ENCODE measurements around the gene ZNF580.

ZNF580 gene

DNA sequence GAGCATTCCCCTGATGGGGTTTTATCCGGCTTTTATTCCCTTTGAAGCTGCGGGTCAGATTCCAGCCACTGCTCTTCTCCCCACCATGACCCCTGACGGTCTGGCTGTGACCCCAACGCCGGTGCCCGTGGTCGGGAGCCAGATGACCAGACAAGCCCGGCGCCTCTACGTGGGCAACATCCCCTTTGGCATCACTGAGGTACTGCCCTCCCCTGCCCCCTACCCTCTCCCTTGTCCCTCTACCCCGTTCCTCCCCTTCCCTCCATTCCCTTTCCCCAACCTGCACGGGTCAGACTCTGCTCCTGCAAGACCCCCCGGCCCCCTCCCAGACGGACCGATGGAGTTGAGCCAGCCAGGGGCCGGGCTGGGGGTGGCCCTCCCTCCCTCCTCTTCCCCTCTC, 20.2 kb downstream of the ZNF580 start:
- H3K36me3 Mint-ChIP-seq = peaks cover 32% of the 10 kb centered on the region

DNA sequence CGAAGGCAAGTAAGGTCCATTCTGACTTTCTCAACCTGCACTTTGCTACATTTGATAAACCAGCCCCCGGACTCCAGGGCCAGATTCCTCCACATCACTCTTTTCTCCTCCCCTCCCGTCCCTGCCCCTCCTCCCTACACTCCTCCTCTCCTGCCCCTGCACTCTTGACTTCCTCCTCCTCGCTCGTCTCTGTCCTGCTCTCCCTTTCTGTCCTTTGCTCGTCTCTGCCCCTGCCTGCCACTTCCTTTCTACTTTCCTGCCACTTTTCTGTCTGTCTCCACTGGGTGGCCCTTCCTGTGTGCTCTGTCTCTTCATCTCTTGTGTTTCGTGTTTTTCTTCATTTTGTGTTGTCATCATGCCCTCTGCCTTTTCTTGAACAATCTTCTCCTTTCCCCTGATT, 21.0 kb downstream of the ZNF580 start:
- Mint-ChIP-seq H3K4me3 (peak overlapping the region; percentile 2), H3K27me3 (no peaks in the 10 kb centered on the region), H3K27ac (peak overlapping the region; percentile 18), H3K36me3 (peaks cover 32% of the 10 kb centered on the region), H3K9me3 (no peaks in the 10 kb centered on the region), H3K4me1 (peaks cover 40% of the 10 kb centered on the region)
- no peak for ATAC-seq (ENCODE audit: low read depth)
- no peak for DNase-seq (ENCODE audit: low spot score in 2 of 2)

More for the DNA sequence above, 20.2 kb downstream of the ZNF580 start:
- Mint-ChIP-seq H3K9me3 (no peaks in the 10 kb centered on the region), H3K4me1 (peaks cover 40% of the 10 kb centered on the region), H3K27ac (peak overlapping the region; percentile 88), H3K27me3 (no peaks in the 10 kb centered on the region), H3K4me3 (no peak overlapping the region)
- ATAC-seq (ENCODE audit: low read depth) = no peak
- DNase-seq (ENCODE audit: low spot score in 2 of 2) = no peak

DNA sequence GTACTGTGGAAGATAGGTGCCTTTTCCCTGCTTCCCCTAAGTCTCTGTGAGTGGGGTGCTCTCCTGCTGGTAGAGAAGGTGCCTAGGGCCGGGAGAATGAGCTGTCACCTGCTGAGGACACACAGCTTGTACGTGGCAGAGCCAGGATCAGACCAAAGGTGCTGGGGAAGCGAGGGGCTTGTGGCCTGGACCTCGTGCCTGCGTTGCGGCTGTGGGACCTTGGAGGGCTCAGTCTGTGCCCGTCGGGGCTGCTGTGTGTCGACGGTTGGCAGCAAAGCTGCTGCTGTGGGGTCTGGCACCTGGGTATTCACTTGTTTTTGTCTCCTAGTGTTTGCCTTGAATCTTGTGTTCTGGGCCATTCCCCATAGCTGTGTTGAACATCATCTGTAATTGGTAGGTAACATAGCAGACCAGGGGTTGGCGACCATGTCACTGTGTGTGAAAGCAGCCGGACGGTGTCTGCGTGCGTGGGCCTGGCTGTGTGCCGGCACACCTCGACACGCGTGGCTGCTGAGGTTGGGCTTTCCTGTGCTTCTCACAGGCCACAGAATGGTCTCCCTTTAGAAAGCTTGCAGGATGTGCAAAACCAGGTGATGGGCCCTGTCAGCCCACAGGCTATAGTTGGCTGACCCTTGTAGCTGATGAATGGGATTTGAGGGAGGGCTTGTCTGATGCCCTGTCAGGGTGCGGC, 23.2 kb downstream of the ZNF580 start:
- Mint-ChIP-seq H3K4me1 (peaks cover 28% of the 10 kb centered on the region), H3K4me3 (no peak overlapping the region), H3K27ac (no peak overlapping the region), H3K27me3 (no peaks in the 10 kb centered on the region), H3K9me3 (no peaks in the 10 kb centered on the region), H3K36me3 (peaks cover 32% of the 10 kb centered on the region)
- DNase-seq (ENCODE audit: low spot score in 2 of 2) (no peak), ATAC-seq (ENCODE audit: low read depth) (no peak)

DNA sequence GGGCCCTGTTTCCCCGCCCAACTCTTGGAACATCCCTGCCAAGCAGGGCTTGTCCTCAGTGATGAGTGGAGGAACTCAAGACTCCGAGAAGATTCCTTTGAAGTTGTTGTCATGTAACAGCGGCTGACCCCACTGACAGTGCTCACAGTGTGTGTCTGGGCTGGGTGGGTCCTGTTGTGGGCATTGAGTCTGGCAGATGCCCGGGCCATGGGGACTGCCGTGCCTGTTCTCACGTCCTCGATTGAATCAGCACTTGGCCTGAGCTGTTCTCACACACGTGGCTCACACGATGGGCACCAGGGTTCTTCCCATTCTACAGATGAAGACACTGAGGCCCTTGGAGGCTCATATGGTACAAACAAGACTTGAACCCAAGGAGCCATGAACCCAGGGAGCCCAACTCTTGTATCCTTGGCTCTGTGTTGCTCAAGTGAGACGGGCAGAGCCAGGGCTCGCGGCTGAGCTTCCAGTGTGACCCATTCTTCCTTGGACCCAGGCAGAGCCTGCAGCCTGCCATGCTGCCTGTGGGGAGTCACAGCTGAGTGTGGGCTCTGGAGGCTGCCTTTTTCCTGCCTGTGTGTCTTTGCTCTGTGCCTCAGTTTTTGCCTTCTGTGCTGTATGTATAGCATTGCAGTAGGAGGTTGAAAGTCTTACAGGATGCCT, 25.7 kb downstream of the ZNF580 start:
- Mint-ChIP-seq H3K27me3 (no peaks in the 10 kb centered on the region), H3K27ac (no peak overlapping the region), H3K9me3 (no peaks in the 10 kb centered on the region), H3K4me1 (peaks cover 34% of the 10 kb centered on the region), H3K36me3 (peaks cover 27% of the 10 kb centered on the region), H3K4me3 (no peak overlapping the region)
- no peak for DNase-seq (ENCODE audit: low spot score in 2 of 2)
- ATAC-seq (ENCODE audit: low read depth) = no peak

DNA sequence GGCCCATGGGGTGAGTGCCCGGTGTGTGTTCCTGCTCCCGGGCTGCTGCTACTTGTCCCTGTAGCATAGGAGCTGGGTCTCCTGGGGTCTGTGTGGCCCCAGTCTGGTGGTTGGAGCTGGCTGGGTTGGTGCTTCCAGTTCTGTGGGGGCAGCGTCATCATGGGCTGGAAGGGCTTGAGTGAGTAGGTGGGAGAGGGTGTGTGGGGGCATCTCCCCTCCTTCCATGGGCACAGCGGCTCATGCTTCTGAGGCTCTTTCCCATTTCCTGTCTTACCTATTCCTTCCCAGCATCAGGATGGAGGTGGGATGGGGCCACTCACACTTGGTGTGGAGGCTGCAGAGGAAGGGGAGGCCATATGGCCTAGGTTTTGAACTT, 26.2 kb downstream of the ZNF580 start:
- no peaks in the 10 kb centered on the region for H3K9me3 Mint-ChIP-seq
- H3K27ac Mint-ChIP-seq = no peak overlapping the region
- peaks cover 33% of the 10 kb centered on the region for H3K4me1 Mint-ChIP-seq
- ATAC-seq (ENCODE audit: low read depth) (no peak), DNase-seq (ENCODE audit: low spot score in 2 of 2) (no peak)
- H3K4me3 Mint-ChIP-seq = no peak overlapping the region
- peaks cover 25% of the 10 kb centered on the region for H3K36me3 Mint-ChIP-seq
- no peaks in the 10 kb centered on the region for H3K27me3 Mint-ChIP-seq

DNA sequence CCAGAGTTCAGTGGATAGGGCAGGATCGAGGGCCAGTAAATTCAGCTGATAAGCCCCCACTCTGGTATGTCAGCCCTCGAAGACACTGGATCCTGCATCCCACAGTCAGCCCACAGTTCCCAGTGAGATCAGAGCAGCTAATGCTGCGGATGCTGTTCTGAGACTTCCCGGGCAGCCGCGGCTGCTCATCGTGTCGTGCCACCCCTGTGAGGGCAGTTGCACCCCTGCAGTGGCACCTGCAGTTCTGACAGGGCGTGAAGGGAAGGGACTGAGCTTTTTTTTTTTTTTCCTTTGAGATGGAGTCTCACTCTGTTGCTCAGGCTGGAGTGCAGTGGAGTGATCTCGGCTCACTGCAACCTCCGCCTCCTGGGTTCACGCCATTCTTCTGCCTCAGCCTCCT, 26.7 kb downstream of the ZNF580 start:
- Mint-ChIP-seq H3K4me1 (peaks cover 31% of the 10 kb centered on the region), H3K27me3 (no peaks in the 10 kb centered on the region), H3K36me3 (peaks cover 21% of the 10 kb centered on the region), H3K4me3 (no peak overlapping the region), H3K27ac (no peak overlapping the region), H3K9me3 (no peaks in the 10 kb centered on the region)
- ATAC-seq (ENCODE audit: low read depth) (no peak), DNase-seq (ENCODE audit: low spot score in 2 of 2) (no peak)

DNA sequence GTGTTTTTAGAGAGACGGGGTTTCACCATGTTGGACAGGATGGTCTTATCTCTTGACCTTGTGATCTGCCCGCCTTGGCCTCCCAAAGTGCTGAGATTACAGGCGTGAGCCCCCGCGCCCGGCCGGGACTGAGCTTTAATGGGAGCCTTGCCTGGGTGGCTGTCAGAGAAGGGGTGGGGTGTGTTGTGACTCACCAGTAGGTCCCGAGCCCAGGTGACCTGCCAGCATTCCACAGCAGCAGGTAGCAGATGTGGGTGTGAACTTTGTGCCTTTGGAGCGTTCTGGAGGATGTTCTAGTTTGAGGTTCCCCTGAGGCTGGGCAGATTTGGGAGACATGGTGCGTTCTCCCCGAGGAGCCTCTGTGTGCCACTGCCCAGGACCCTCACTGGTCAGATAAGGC, 27.2 kb downstream of the ZNF580 start:
- no peaks in the 10 kb centered on the region for H3K27me3 Mint-ChIP-seq
- no peak overlapping the region for H3K4me3 Mint-ChIP-seq
- H3K9me3 Mint-ChIP-seq = no peaks in the 10 kb centered on the region
- H3K36me3 Mint-ChIP-seq = peaks cover 17% of the 10 kb centered on the region
- DNase-seq (ENCODE audit: low spot score in 2 of 2) (no peak), ATAC-seq (ENCODE audit: low read depth) (no peak)
- H3K27ac Mint-ChIP-seq = no peak overlapping the region
- H3K4me1 Mint-ChIP-seq = peaks cover 27% of the 10 kb centered on the region

DNA sequence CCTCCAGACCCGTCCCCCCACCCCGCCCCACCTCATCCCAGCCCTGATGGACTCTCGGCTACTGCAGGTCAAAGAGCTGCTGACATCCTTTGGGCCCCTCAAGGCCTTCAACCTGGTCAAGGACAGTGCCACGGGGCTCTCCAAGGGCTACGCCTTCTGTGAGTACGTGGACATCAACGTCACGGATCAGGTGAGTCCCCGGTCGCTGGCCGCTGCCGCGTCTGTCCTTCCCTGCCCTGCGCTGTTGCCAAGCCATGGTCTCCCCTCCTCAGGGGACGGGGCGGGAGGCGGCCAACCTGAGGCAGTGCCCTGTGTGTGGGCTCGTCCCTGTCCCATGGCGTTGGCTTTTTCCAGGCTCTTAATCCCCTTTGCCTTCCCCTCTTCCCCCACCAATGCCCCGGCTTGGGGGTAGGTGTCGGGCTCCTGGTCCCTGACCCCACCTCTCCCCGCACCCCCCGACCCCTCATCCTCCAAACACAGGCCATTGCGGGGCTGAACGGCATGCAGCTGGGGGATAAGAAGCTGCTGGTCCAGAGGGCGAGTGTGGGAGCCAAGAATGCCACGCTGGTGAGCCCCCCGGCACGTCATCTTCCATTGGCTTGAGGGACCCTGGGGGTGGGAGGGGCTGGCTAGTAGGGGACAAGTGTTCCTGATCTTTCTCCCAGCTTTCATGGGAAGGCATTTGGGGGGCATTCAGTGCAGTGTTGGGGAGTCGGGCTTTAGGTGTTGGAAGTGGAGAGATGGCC, 28.0 kb downstream of the ZNF580 start:
- Mint-ChIP-seq H3K27ac (no peak overlapping the region), H3K4me3 (no peak overlapping the region), H3K4me1 (peaks cover 24% of the 10 kb centered on the region), H3K36me3 (peaks cover 9% of the 10 kb centered on the region), H3K27me3 (no peaks in the 10 kb centered on the region), H3K9me3 (no peaks in the 10 kb centered on the region)
- ATAC-seq (ENCODE audit: low read depth) (no peak), DNase-seq (ENCODE audit: low spot score in 2 of 2) (no peak)

DNA sequence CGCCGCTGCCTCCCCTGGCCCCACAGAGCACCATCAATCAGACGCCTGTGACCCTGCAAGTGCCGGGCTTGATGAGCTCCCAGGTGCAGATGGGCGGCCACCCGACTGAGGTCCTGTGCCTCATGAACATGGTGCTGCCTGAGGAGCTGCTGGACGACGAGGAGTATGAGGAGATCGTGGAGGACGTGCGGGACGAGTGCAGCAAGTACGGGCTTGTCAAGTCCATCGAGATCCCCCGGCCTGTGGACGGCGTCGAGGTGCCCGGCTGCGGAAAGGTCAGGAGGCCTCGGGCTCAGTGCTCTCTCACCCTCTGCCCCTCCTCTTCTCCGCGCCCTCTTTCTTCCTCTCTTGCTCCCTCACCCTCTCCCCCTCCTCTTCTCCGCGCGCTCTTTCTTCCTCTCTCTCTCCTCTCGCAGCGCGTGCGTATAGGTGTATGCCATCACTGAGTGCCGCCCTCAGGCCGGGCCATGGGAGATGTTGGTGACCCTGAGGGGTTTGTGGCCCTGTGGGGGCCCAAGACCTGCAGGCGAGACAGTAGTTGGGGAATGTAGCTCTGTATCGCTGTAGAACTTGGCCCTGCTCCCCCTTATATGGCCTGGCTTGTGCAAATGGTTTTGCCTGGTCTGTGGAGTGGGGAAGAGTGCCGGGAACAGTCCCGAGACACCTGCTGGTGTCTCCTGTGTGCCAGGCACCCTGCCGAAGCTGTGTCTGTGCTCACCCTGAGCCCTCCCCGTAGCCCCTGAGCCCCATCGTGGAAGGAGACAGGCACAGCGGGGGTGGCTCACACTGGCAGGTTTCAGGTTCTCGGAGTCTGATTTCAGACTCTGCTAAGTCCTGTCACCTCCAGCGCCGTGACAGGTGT, 28.8 kb downstream of the ZNF580 start:
- DNase-seq (ENCODE audit: low spot score in 2 of 2) (no peak), ATAC-seq (ENCODE audit: low read depth) (no peak)
- Mint-ChIP-seq H3K27ac (no peak overlapping the region), H3K9me3 (no peaks in the 10 kb centered on the region), H3K4me3 (no peak overlapping the region), H3K27me3 (no peaks in the 10 kb centered on the region), H3K36me3 (peaks cover 7% of the 10 kb centered on the region), H3K4me1 (peaks cover 28% of the 10 kb centered on the region)

DNA sequence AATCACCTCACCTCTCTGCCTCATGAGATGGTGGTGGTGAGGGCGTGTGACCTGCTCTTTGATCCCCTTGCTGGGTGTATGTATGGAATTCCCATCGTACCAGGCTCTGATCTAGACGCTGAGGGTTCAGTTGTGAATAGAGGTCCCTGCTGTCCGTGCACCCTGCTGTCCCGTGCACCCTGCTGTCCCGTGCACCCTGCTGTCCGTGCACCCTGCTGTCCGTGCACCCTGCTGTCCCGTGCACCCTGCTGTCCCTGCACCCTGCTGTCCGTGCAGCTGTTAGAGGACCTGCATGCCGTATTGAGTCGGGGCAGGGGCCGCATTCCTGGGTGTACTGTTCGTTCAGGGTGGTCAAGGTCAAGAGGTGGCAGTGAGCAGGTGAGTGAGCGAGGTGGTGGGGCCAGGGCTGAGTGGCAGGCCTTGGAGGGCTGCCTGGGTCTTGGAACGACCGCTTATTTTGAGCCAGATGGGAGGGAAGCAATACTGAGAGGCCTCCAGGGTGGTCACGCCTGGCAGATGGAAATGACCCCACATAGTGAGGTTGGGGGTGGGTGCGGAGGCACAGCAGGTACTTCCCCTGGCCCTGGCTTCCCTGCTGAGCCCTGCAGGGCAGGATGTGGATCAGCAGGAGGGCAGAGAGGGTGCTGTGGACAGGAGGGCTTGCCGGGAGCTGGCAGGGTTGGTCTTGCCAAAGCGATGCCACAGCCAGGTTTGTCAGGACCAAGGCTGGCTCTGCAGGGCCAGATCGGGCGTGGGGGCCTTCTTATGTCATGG, 29.7 kb downstream of the ZNF580 start:
- Mint-ChIP-seq H3K27me3 (no peaks in the 10 kb centered on the region), H3K9me3 (no peaks in the 10 kb centered on the region), H3K36me3 (peaks cover 8% of the 10 kb centered on the region), H3K4me1 (peaks cover 30% of the 10 kb centered on the region), H3K4me3 (no peak overlapping the region), H3K27ac (peak overlapping the region; percentile 74)
- no peak for DNase-seq (ENCODE audit: low spot score in 2 of 2)
- ATAC-seq (ENCODE audit: low read depth) = no peak

DNA sequence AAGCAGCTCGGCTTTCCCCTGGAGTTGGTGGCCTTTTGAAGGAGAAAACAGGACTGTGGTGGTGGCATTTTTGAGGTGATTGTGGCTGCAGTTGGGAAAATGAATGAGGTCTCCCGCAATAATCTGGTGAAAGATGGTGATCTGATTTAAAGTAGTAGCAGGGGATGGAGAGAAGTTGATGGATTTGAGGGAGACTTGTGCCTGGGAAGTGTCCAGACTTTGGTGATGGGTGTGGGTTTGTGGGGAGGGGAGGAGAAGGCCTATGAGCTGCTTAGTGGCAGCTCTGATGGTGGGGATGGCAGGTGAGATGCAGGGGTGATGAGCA, 30.2 kb downstream of the ZNF580 start:
- peaks cover 10% of the 10 kb centered on the region for H3K36me3 Mint-ChIP-seq
- DNase-seq (ENCODE audit: low spot score in 2 of 2) = no peak
- H3K4me3 Mint-ChIP-seq = no peak overlapping the region
- H3K27me3 Mint-ChIP-seq = no peaks in the 10 kb centered on the region
- H3K4me1 Mint-ChIP-seq = peaks cover 35% of the 10 kb centered on the region
- H3K9me3 Mint-ChIP-seq = no peaks in the 10 kb centered on the region
- H3K27ac Mint-ChIP-seq = peak overlapping the region; percentile 74
- no peak for ATAC-seq (ENCODE audit: low read depth)

DNA sequence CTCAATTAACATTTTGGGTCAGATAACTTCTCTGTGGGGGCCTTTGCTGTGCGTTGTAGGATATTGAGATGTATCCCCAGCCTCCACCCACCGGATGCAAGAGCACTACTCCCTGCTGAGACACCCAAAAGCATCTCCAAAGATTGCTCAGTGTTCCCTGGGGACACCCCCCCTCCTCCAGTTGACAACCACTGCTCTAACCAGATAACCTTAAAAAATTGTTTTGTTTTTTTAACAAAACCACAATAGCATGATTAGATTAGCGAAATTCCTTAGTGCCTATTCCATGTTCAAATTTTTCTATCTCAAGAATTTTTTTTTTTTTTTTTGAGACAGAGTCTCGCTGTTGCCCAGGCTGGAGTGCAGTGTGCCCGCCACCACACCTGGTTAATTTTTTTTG, 31.6 kb downstream of the ZNF580 start:
- peaks cover 41% of the 10 kb centered on the region for H3K4me1 Mint-ChIP-seq

DNA sequence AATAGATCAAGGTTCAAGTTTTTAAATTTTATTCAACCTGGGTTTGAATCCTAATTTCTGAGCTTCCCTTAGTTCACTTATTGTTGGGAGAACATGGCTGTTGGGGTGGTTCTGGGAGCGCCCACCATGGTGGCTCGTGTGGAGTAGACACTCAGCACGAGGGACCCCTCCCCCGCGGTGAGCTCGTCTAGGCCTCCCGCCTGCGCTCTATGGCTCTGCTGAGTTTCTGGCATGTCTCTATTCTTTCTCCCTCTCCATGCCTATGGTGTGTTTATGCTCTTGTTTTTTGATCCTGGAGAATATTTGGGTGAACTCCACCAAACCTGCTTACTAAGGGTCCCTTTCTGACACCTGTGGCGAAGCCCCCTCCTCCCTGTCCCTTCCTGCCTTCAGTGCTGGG, 32.7 kb downstream of the ZNF580 start:
- H3K27me3 Mint-ChIP-seq = no peaks in the 10 kb centered on the region
- no peak overlapping the region for H3K4me3 Mint-ChIP-seq
- DNase-seq (ENCODE audit: low spot score in 2 of 2) = no peak
- H3K36me3 Mint-ChIP-seq = peaks cover 13% of the 10 kb centered on the region
- no peak for ATAC-seq (ENCODE audit: low read depth)
- H3K9me3 Mint-ChIP-seq = no peaks in the 10 kb centered on the region
- H3K27ac Mint-ChIP-seq = peak overlapping the region; percentile 80
- H3K4me1 Mint-ChIP-seq = peaks cover 49% of the 10 kb centered on the region

More for the DNA sequence above, 31.6 kb downstream of the ZNF580 start:
- Mint-ChIP-seq H3K27ac (peak overlapping the region; percentile 32), H3K36me3 (peaks cover 12% of the 10 kb centered on the region), H3K4me3 (no peak overlapping the region), H3K27me3 (no peaks in the 10 kb centered on the region), H3K9me3 (no peaks in the 10 kb centered on the region)
- DNase-seq (ENCODE audit: low spot score in 2 of 2) (no peak), ATAC-seq (ENCODE audit: low read depth) (no peak)
